GM18870 (cell line): Measurements from ENCODE around the gene PIGP.
"Not testable (repeated sequence)": the region's sequence is repeated elsewhere in the genome, so short reads cannot be mapped to it uniquely, and the experiment has no call there.

ENCODE experiments used
- ATAC-seq: cut with Tn5 transposase; IDR thresholded peaks from one replicate; pipeline ENCODE4 v1.9.1; 2021; ENCODE audit warnings: moderate library complexity; ENCODE audit not compliant: unreplicated experiment

Gene PIGP

DNA sequence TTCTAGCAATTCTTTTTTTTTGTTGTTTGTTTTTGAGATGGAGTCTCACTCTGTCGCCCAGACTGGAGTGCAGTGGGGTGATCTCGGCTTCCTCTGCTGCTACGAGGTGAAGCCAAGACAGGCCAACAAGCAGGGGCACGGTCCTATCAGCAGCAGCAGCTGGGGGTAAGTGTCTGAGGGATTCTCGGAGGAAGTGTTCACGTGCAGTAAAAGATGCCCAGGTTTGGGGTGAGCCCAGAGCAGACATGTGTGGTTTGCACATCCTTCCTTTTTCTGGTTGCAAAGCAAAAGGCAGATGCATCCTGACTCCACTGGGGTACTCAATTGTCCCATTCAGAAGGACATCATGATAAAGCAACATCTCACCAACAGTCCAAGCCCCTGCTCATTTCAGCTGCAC is 27.7 kb downstream of the PIGP start:
- ATAC-seq, result no peak

GRCh38 chr21:37044643-37045042 is 28.2 kb downstream of the PIGP start:
- no peak for ATAC-seq

GRCh38 chr21:37043818-37044217 is 29.1 kb downstream of the PIGP start:
- ATAC-seq, result no peak

- ATAC-seq, result no peak
These were observed 31.1 kb downstream of the PIGP start for GRCh38 chr21:37041706-37042271.

DNA sequence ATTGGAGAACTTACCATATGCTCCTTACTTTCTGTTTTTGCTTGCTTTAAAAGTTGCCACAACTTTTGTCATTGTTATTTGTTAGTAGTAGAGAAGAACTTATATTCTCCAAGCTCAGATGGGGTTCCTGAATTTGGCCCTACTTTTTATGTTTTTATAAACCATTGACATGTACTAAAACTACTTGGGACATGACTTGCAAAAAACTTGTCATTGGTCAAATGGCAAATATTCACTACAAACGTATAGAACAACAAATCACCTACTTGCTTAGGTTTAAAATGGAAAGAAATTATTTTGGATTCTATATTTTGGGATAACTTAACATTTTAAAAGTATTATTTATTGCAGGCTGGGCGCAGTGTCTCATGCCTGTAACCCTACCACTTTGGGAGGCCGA is 32.7 kb downstream of the PIGP start:
- no peak for ATAC-seq

GRCh38 chr21:37039411-37040075 is 33.3 kb downstream of the PIGP start:
- ATAC-seq, result no peak

DNA sequence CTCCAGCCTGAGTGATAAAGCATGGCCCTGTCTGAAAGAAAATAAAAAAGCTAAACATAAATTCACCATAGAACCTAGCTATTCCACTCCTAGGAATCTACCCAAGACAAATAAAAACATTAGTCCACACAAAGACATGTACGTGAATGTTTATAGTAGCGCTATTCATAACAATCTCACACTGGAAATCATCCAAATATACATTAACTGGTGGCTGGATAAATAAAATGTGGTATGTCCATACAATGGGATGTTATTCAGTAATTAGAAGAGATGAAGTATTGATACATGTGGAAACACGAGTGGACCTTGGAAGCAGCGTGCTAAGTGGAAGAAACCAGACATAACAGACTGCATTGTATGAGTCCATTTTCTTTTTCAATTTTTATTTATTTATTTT is 36.7 kb downstream of the PIGP start:
- ATAC-seq, result no peak

- not testable (repeated sequence) for ATAC-seq
These were observed 38.5 kb downstream of the PIGP start for GRCh38 chr21:37034394-37034793.

DNA sequence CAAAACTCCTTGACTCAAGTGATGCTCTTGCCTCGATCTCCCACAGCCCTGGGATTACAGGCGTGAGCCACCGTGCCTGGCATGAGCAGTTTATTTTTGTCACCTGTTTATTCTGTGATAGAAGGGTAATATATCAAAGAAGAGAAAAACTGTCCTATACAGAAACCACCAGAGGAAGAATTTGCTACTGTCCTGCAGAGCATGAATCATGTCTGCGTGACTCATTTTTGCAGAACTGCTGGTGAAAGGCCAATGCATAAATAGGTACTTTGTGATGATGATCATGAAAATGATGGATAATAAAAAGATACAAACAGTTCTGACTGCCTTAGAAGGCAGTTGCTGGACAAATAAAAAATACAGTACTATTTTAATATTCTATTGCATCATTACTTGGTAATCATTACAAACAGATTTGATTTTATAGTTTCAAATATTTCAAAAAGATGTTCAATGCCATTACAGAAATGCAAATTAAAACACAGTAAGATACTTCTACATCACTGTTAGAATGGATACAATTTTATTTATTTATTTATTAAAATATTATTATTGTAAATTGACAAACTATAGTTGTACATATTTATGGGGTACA is 39.9 kb downstream of the PIGP start:
- no peak for ATAC-seq

DNA sequence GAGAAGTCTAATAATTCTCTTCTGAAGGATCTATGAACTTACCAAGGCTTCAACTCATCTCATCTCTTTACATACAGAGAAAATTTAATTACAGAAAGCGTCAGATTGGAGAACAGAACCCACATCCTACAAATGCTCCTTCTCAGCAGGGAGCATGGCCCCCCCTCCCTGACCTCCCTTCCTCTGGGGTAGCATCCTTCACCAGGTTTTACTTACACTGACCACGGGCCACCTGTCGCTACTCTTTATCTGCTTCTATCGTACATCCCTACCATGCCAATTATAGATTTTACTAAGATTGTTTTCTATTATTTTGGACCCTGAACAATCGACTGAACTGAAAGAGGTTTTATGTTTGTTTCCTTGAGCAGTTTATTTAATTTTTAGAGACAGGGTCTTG is 40.6 kb downstream of the PIGP start:
- no peak for ATAC-seq

- no peak for ATAC-seq
These were observed 42.0 kb downstream of the PIGP start for GRCh38 chr21:37030864-37031263.

DNA sequence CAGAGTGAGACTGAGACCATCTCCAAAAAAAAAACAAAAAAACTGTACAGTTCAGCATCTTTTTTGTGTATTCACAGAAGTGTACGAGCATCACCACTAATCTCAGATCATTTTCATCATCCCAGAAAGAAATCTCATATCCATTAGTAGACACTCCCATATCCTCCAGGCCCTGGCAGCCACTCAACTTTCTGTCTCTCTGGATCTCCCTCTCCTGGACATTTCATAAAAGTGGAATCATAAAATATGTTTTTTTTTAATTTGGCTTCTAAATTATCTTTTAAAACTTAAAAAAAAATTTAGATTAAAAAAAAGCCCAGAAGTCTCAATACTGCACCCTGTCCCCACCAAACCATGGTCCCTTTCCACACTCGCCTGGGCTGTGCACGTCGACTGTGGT is 44.3 kb downstream of the PIGP start:
- ATAC-seq, result no peak

GRCh38 chr21:37026499-37026898 is 46.4 kb downstream of the PIGP start:
- no peak for ATAC-seq

GRCh38 chr21:37017951-37018679 is 54.8 kb downstream of the PIGP start:
- ATAC-seq, result no peak
